ENCODE measurements around the gene ETFDH. TPM values are rescaled to one million over a fixed set of nuclear protein-coding genes. Genes with fewer than 3 reads are reported as not detected.

Gene ETFDH
- total and polyA plus RNA-seq, 7 experiments from 2014 or later, result 6.5 to 25.8 (median 13.4) TPM

- Histone ChIP-seq H3K9me3 (ENCODE audit: control insufficient read depth in 2 of 3, low read length in 3 of 3) (no peaks in the 10 kb centered on the region), H3K4me3 (ENCODE audit: low read length) (peak overlapping the region; percentile 93), H3K36me3 (ENCODE audit: control insufficient read depth in 2 of 3, insufficient read depth in 3 of 3, low read length in 3 of 3) (peaks cover 0 to 28% (median 11%) of the 10 kb centered on the region in 3 experiments), H3K27me3 (ENCODE audit: control insufficient read depth in 2 of 2, insufficient read depth in 2 of 2, low read length in 2 of 2) (no peaks in the 10 kb centered on the region), H3K27ac (ENCODE audit: low read depth, low read length) (peak overlapping the region; percentile 89), H3K4me1 (ENCODE audit: control insufficient read depth in 2 of 2, insufficient read depth in 2 of 2, low read length in 2 of 2) (peaks cover 0 to 3% of the 10 kb centered on the region in 2 donors)
- peaks cover 0 to 12% (median 6%) of the 10 kb centered on the region in 5 donors for H3K27me3 Mint-ChIP-seq
- no peak for ATAC-seq
- H3K27ac Mint-ChIP-seq, result peak overlapping the region; percentile 95 to 99 (median 99)
- peak in 4 of 9 donors; percentile 4 to 15 (median 12) for DNase-seq
- ChIA-PET CTCF (no interaction called here), POLR2A (no interaction called here)
- H3K4me1 Mint-ChIP-seq, result peaks cover 16 to 47% (median 37%) of the 10 kb centered on the region in 7 donors
- no peaks in the 10 kb centered on the region for H3K9me3 Mint-ChIP-seq
- peak overlapping the region; percentile 92 to 99 (median 98) for H3K4me3 Mint-ChIP-seq
- peaks cover 17 to 31% (median 28%) of the 10 kb centered on the region in 5 donors for H3K36me3 Mint-ChIP-seq
- intact Hi-C loops (cut with micrococcal nuclease), result loop anchor here in 1 of 2 donors (2.0 kb wide), 1 partner anchor 128 kb away; no protein-coding TSS in a partner anchor
These were observed 50.3 kb downstream of the ETFDH start for GRCh38 chr4:158722291-158722916.

GRCh38 chr4:158722917-158723793 is 51.1 kb downstream of the ETFDH start, which contains the start of gene PPID:
Gene PPID, minus strand, starts transcription at chr4:158723396. Its CDS starts 108 bp downstream, at chr4:158723288.
- Histone ChIP-seq H3K9me3 (ENCODE audit: control insufficient read depth in 2 of 3, low read length in 3 of 3) (no peaks in the 10 kb centered on the region), H3K27ac (ENCODE audit: low read depth, low read length) (peak within 1 kb of the TSS; percentile 89), H3K4me3 (ENCODE audit: low read length) (peak within 1 kb of the TSS; percentile 93), H3K4me1 (ENCODE audit: control insufficient read depth in 2 of 2, insufficient read depth in 2 of 2, low read length in 2 of 2) (peaks cover 0 to 3% of the 10 kb centered on the region in 2 donors), H3K27me3 (ENCODE audit: control insufficient read depth in 2 of 2, insufficient read depth in 2 of 2, low read length in 2 of 2) (no peaks in the 10 kb centered on the region), H3K36me3 (ENCODE audit: control insufficient read depth in 2 of 3, insufficient read depth in 3 of 3, low read length in 3 of 3) (peaks cover 0 to 20% (median 4%) of the 10 kb centered on the region in 3 experiments)
- DNase-seq, result peak; percentile 64 to 86 (median 71)
- intact Hi-C loops (cut with micrococcal nuclease), result loop anchor here (1.0 to 2.0 kb wide), 5 partner anchors 46 to 480 kb away; partner anchors contain the start of genes ETFDH (in 2 of the 2), FNIP2 (in 2 of the 2) and RAPGEF2 (in 2 of the 2)
- Mint-ChIP-seq H3K36me3 (peaks cover 11 to 24% (median 20%) of the 10 kb centered on the region in 5 donors), H3K9me3 (no peaks in the 10 kb centered on the region), H3K4me3 (peak within 1 kb of the TSS; percentile 92 to 99 (median 98)), H3K27me3 (peaks cover under 1 to 17% (median 7%) of the 10 kb centered on the region in 5 donors), H3K27ac (peak within 1 kb of the TSS; percentile 95 to 99 (median 99)), H3K4me1 (peaks cover 16 to 47% (median 37%) of the 10 kb centered on the region in 7 donors)
- POLR2A ChIA-PET, result interaction anchor here (1.3 kb wide), 1 partner anchor 52 kb away, joined by 4 read pairs; the partner anchor contains the start of gene C4orf46
- CTCF ChIA-PET, result interaction anchor here (0.7 kb wide), 1 partner anchor 23 kb away, joined by 5 read pairs; no protein-coding TSS in a partner anchor
- peak; percentile 90 for ATAC-seq

- Histone ChIP-seq H3K27ac (ENCODE audit: low read depth, low read length) (no peak overlapping the region), H3K4me3 (ENCODE audit: low read length) (no peak overlapping the region), H3K36me3 (ENCODE audit: control insufficient read depth in 2 of 3, insufficient read depth in 3 of 3, low read length in 3 of 3) (peaks cover 0 to 8% (median 0%) of the 10 kb centered on the region in 3 experiments), H3K9me3 (ENCODE audit: control insufficient read depth in 2 of 3, low read length in 3 of 3) (no peaks in the 10 kb centered on the region), H3K4me1 (ENCODE audit: control insufficient read depth in 2 of 2, insufficient read depth in 2 of 2, low read length in 2 of 2) (peaks cover 0 to 3% of the 10 kb centered on the region in 2 donors), H3K27me3 (ENCODE audit: control insufficient read depth in 2 of 2, insufficient read depth in 2 of 2, low read length in 2 of 2) (no peaks in the 10 kb centered on the region)
- H3K27ac Mint-ChIP-seq, result peak overlapping the region in 7 of 9 donors; percentile 8 to 99 (median 99)
- DNase-seq, result no peak
- H3K27me3 Mint-ChIP-seq, result peaks cover 10 to 26% (median 21%) of the 10 kb centered on the region in 5 donors
- H3K9me3 Mint-ChIP-seq, result no peaks in the 10 kb centered on the region
- ChIA-PET CTCF (interaction anchor here (0.7 to 2.1 kb wide), 2 partner anchors 124 to 127 kb away, joined by 3 to 5 read pairs; no protein-coding TSS in a partner anchor), POLR2A (interaction anchor here (1.0 to 1.3 kb wide), 2 partner anchors 44 to 53 kb away, joined by 4 to 6 read pairs; partner anchors contain the start of genes C4orf46 and FNIP2)
- intact Hi-C loops (cut with micrococcal nuclease), result no loop called here
- ATAC-seq, result no peak
- peaks cover 13 to 48% (median 31%) of the 10 kb centered on the region in 7 donors for H3K4me1 Mint-ChIP-seq
- peak overlapping the region; percentile 27 to 99 (median 98) for H3K4me3 Mint-ChIP-seq
- peaks cover 4 to 17% (median 13%) of the 10 kb centered on the region in 5 donors for H3K36me3 Mint-ChIP-seq
These were observed 52.5 kb downstream of the ETFDH start for GRCh38 chr4:158724637-158725036.

DNA sequence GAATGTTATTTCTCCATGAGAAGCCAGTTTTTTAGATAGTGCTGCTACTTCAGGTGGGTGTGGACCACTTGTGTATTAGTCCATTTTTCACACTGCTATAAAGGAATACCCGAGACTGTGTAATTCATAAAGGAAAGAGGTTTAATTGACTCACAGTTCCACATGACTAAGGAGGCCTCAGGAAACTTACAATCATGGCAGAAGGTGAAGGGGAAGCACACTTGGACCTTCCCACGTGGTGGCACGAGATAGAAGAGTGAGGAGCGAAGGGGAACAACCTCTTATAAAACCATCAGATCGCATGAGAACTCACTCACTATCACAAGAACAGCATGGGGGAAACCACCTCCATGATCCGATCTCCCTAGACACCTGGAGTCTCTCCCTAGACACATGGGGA is 54.5 kb downstream of the ETFDH start:
- H3K27me3 ChIP-seq (ENCODE audit: control insufficient read depth in 2 of 2, insufficient read depth in 2 of 2, low read length in 2 of 2), result no peaks in the 10 kb centered on the region
- H3K4me1 ChIP-seq (ENCODE audit: control insufficient read depth in 2 of 2, insufficient read depth in 2 of 2, low read length in 2 of 2), result peaks cover 0 to 3% of the 10 kb centered on the region in 2 donors
- DNase-seq (no peak), ATAC-seq (no peak)
- H3K27me3 Mint-ChIP-seq, result peaks cover 18 to 34% (median 27%) of the 10 kb centered on the region in 5 donors
- H3K9me3 Mint-ChIP-seq, result no peaks in the 10 kb centered on the region
- H3K4me3 Mint-ChIP-seq, result no peak overlapping the region
- intact Hi-C loops (cut with micrococcal nuclease), result no loop called here
- H3K36me3 ChIP-seq (ENCODE audit: control insufficient read depth in 2 of 3, insufficient read depth in 3 of 3, low read length in 3 of 3), result no peaks in the 10 kb centered on the region
- POLR2A ChIA-PET, result no interaction called here
- no peak overlapping the region for H3K4me3 ChIP-seq (ENCODE audit: low read length)
- H3K27ac ChIP-seq (ENCODE audit: low read depth, low read length), result no peak overlapping the region
- CTCF ChIA-PET, result interaction anchor here (0.6 kb wide), 1 partner anchor 473 kb away, joined by 3 read pairs; no protein-coding TSS in a partner anchor
- H3K27ac Mint-ChIP-seq, result no peak overlapping the region
- peaks cover 0 to 6% (median 2%) of the 10 kb centered on the region in 5 donors for H3K36me3 Mint-ChIP-seq
- peaks cover 7 to 44% (median 23%) of the 10 kb centered on the region in 7 donors for H3K4me1 Mint-ChIP-seq
- H3K9me3 ChIP-seq (ENCODE audit: control insufficient read depth in 2 of 3, low read length in 3 of 3), result no peaks in the 10 kb centered on the region

DNA sequence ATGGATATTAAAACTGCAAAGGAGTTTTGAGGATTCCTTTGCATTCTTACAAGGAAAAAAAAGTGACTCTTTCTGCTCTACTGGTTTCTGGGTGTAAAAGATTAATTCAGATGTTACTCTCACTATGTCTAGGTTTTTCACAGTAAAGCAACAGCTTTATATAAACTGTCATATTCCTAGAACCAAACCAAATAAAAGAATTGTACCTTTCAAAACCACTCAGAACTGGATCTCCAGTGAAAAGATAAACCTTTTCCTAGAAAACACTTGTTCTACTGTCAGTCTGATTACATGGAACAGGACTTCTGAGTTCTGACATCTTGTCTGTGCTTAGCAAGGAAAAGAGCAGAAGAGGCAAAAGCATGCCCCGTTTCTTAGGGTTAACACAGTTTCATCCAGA is 56.1 kb downstream of the ETFDH start:
- Histone ChIP-seq H3K4me3 (ENCODE audit: low read length) (no peak overlapping the region), H3K4me1 (ENCODE audit: control insufficient read depth in 2 of 2, insufficient read depth in 2 of 2, low read length in 2 of 2) (peaks cover 0 to 3% of the 10 kb centered on the region in 2 donors), H3K27me3 (ENCODE audit: control insufficient read depth in 2 of 2, insufficient read depth in 2 of 2, low read length in 2 of 2) (no peaks in the 10 kb centered on the region), H3K27ac (ENCODE audit: low read depth, low read length) (no peak overlapping the region), H3K9me3 (ENCODE audit: control insufficient read depth in 2 of 3, low read length in 3 of 3) (no peaks in the 10 kb centered on the region), H3K36me3 (ENCODE audit: control insufficient read depth in 2 of 3, insufficient read depth in 3 of 3, low read length in 3 of 3) (no peaks in the 10 kb centered on the region)
- intact Hi-C loops (cut with micrococcal nuclease), result no loop called here
- Mint-ChIP-seq H3K27ac (no peak overlapping the region), H3K36me3 (peaks cover 0 to 4% (median 0%) of the 10 kb centered on the region in 5 donors), H3K9me3 (no peaks in the 10 kb centered on the region), H3K4me3 (no peak overlapping the region), H3K4me1 (peaks cover 0 to 35% (median 12%) of the 10 kb centered on the region in 7 donors), H3K27me3 (peaks cover 26 to 42% (median 28%) of the 10 kb centered on the region in 5 donors)
- ATAC-seq, result no peak
- no peak for DNase-seq
- ChIA-PET POLR2A (no interaction called here), CTCF (interaction anchor here (0.7 to 1.9 kb wide), 4 partner anchors 15 to 123 kb away, joined by 3 to 14 read pairs (median 3); no protein-coding TSS in a partner anchor)
